Activated naive CD4-positive, alpha-beta T cell treated with anti-CD3 and anti-CD28 coated beads, Interleukin-2, amount 50 U/mL, for 72 hours (primary cell): ENCODE data around the gene FBXO17. TPM values are rescaled to one million over a fixed set of nuclear protein-coding genes. Genes with fewer than 3 reads are reported as not detected.
"Not testable (repeated sequence)": the region's sequence is repeated elsewhere in the genome, so short reads cannot be mapped to it uniquely, and the experiment has no call there.

ENCODE experiments used
- ATAC-seq, 2 donors: fragments of 150-1000 bp; cut with Tn5 transposase; 2 replicates each; pipeline ENCODE4 v1.10.0; 2021; ENCODE audit warnings: mild to moderate bottlenecking in 2 of 2, moderate library complexity in 2 of 2
- DNase-seq, 2 donors: peaks; one replicate each; pipeline ENCODE4 v3.0.0; 2021 to 2022; ENCODE audit warnings: low spot score in 2 of 2
- H3K27ac Mint-ChIP-seq, 2 donors: one replicate each; pipeline ENCODE4 v1.8.0; 2022; ENCODE audit warnings: mild to moderate bottlenecking in 2 of 2, mixed read lengths in 2 of 2
- H3K36me3 Mint-ChIP-seq, 2 donors: one replicate each; pipeline ENCODE4 v1.8.0; 2022; ENCODE audit warnings: mixed read lengths in 2 of 2
- H3K9me3 Mint-ChIP-seq, 2 donors: one replicate each; pipeline ENCODE4 v1.8.0; 2022; ENCODE audit warnings: mixed read lengths in 2 of 2
- total RNA-seq, 2 donors: library from RNA; stranded (reverse); gene quantifications; one replicate each; pipeline ENCODE4 v1.2.3, GENCODE V29; 2022

FBXO17 gene
- total RNA-seq, 2 donors from 2014 or later = 0.10 TPM; not detected in 1

DNA sequence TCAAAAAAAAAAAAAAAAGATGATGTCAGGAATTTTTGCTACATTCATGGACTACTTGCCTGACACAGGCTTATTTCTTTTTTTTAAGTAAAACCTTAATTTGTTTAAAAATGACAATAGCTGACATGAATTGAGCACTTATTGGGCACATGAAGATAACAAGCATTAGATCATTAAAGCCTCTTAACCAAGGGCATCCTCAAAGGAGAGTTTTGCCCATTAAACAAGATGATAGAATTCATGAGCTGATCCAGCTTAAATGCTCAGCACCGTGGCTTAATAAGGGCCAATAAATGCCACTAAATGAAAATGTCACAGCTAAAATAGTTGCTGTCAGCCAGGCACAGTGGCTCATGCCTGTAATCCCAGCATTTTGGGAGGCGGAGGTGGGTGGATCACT lies 19.3 kb downstream of the FBXO17 start:
- no peak for ATAC-seq
- no peaks in the 10 kb centered on the region for H3K36me3 Mint-ChIP-seq
- H3K27ac Mint-ChIP-seq = no peak overlapping the region
- no peaks in the 10 kb centered on the region for H3K9me3 Mint-ChIP-seq
- no peak for DNase-seq

DNA sequence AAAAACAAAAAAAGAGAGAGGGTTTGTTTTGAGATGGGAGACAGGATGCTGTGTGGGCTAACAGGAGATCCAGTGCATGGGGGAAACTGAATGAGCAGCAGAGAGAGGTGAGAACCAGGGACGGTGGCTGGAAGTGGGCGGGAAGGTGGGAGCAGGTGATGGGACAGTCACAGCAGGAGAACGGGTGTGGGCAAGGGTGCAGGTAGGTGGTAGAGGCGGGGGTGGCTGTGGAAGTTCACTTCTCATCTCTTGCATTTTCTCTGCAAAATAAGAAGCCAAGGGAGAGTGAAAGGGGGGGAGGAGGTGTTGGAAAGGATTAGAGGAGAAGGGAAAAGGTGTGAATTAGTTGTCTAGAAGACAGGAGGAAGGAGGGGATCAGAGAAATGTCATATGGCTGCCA lies 21.9 kb downstream of the FBXO17 start:
- DNase-seq (no peak), ATAC-seq (no peak)
- Mint-ChIP-seq H3K27ac (no peak overlapping the region), H3K9me3 (no peaks in the 10 kb centered on the region), H3K36me3 (no peaks in the 10 kb centered on the region)

DNA sequence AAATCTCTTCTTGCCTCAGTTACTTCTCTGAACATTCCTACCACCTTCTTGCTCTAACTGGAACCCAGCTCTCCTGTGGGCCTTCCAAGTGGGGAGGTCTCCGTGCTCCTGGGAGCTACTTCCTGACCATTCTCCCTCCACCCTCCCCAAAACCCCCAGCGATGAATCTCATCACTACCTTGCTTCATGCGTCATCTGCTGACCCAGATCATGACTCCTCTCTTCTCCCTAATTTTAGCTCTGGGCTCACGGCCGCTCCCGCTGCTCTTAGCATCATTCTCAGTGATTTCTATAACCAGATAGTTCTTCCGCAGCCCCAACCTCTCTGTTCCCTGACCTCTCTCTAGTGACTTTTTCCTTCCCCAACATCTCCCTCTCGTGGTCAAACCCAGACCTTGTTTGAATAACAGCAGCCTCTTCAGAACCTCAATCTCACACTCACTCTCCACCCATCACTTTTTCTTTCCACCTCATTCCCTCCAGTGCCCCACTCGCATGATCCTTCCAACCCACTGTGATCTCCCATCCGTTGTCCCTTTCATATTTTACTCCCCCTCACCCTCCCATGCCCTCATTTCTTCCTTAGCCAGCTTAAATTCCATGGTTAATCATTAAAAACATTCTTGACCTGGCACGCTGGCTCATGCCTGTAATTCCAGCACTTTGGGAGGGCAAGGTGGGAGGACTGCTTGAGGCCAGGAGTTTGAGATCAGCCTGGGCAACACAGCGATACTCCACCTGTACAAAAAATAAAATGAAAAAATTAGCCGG lies 23.0 kb downstream of the FBXO17 start:
- Mint-ChIP-seq H3K36me3 (no peaks in the 10 kb centered on the region), H3K9me3 (no peaks in the 10 kb centered on the region), H3K27ac (no peak overlapping the region)
- ATAC-seq (peak in 1 of 2 donors; percentile 37), DNase-seq (peak in 1 of 2 donors; percentile 51)

DNA sequence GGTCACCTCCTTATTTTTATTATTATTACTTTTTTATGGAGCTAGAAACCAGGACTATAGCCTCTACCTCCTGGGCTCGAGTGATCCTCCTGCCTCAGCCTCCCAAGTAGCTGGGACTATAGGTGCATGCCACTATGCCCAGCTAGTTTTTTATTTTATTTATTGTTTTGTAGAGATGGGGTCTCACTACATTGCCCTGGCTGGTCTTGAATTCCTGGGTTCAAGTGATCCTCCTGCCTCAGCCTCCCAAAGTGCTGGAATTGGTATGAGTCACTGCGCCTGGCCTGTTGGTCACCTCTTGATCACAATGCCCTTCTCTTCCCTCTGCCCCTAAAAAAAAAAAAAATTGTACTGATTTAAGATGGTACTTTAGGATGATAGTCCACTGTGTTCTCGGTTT lies 24.4 kb downstream of the FBXO17 start:
- Mint-ChIP-seq H3K9me3 (no peaks in the 10 kb centered on the region), H3K36me3 (no peaks in the 10 kb centered on the region), H3K27ac (no peak overlapping the region)
- DNase-seq (no peak), ATAC-seq (no peak)

DNA sequence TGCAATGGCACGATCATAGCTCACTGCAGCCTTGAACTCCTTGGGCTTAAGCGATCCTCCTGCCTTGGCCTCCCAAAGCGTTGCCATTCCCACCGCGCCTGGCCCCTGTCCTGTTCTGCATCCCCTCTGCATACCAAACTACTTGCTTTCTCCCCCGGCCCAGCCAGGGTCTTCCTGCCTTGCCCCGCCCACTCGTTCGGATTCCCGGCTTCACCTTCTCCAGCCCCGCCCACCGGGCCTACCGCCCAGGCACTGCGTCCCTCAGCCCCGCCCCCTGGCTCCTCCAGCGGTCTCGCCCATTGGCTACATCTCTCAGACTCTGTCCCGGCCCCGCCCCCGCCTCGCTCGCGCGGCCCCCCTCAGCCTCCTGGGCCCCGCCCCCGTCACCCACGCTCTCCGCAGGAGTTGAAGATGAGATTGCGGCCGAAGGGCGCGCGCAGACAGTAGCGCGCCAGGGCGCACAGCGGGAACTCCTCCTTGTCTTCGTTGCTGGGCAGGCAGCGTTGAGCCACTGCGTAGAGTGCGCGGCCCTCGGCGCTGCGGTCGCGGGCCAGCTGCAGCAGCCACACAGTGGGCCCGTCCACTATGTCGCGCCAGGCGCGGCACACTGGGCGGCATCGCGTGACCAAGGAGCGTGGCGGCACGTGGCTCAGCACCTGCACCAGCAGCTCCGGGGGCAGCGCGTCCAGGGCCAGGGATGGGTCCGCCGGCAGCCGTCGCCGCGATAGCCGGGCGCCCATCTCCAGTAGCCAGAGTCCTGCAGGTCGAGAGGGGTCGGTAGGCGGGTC lies 25.8 kb downstream of the FBXO17 start:
- no peak overlapping the region for H3K27ac Mint-ChIP-seq
- peak; percentile 89 to 95 for ATAC-seq

DNA sequence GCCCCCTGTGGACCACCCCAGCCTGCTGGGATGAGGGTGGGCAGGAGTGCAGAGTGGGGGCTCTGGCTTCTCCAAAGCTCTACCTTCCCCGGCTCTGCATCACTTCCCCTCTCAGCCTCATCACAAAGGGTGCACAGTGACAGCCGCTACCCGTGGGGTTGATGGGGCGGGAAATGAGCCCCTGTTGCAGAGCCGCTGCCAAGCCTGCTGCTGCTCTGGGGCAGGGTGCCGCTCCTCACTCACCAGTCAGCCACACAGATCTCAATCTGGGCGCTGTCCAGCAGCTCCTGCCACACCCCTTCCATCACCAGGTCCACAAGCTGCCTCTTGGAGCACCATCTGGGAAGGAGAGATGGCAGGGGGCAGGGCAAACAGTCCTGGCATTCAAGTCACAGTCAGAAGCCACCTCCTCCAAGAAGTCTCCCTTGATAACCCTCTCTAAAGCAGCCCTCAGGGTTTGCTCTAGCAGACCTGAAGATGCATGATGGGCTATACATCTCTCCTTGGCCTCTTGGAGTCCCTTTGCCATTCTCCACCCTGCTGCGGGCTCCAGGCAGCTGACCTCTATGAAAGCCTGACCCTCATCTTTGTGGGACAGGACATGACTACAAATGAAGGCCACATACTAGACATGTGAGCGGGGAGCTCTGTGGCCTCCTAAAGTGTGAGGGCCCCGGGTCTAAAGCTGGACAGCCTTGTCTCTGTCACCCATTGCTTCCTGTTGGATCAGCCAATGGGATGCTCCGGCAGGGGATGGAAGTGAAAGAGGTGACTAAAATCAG lies 29.1 kb downstream of the FBXO17 start:
- Mint-ChIP-seq H3K36me3 (no peaks in the 10 kb centered on the region), H3K27ac (no peak overlapping the region), H3K9me3 (no peaks in the 10 kb centered on the region)
- no peak for DNase-seq
- ATAC-seq = no peak

More for the DNA sequence above, 25.8 kb downstream of the FBXO17 start:
- Mint-ChIP-seq H3K9me3 (no peaks in the 10 kb centered on the region), H3K36me3 (no peaks in the 10 kb centered on the region)
- DNase-seq = peak; percentile 78 to 88

DNA sequence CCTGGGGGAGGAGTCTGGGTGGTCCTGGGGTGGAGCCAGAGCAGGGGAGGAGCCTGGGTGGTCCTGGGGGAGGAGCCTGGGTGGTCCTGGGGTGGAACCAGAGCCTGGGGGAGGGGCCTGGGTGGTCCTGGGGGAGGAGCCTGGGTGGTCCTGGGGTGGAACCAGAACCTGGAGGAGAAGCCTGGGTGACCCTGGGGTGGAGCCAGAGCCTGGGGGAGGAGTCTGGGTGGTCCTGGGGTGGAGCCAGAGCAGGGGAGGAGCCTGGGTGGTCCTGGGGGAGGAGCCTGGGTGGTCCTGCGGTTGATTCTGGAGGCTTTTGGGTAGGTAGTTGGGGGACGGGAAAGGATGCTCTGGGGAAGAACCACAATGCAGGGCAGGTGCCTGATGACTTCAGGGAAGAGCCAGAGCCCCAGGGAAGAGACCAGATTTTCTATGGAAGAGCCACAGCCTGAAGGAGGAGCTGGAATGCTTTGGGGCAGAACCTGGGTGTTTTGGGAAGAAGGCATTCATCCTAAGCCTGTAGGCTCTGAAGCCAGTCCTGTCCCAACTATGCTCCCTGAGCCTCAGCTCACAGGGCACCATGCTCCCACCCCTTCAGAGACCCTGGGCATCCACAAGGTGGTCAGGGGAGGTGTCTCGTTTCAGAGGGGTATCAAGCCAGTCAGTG lies 29.8 kb downstream of the FBXO17 start:
- H3K9me3 Mint-ChIP-seq = no peaks in the 10 kb centered on the region
- DNase-seq (no peak), ATAC-seq (no peak)
- no peaks in the 10 kb centered on the region for H3K36me3 Mint-ChIP-seq
- H3K27ac Mint-ChIP-seq = no peak overlapping the region

DNA sequence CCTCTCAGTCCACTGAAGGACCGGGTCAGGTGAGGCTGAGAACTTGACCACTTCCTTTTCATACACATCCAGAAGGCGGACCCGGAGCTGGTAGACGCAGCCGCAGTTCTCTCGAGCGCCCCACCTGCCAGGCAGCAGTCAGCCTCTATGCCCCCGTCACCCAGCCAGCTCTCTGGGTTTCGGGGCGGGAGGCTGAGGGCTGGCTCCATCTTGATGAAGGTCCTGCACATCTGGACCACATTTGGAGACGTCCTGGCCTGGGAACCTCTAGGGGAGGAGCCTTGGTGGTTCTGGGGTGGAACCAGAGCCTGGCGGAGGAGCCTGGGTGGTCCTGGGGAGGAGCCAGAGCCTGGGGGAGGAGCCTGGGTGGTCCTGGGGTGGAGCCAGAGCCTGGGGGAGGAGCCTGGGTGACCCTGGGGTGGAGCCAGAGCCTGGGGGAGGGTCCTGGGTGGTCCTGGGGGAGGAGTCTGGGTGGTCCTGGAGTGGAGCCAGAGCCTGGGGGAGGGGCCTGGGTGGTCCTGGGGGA lies 30.5 kb downstream of the FBXO17 start:
- ATAC-seq = no peak
- H3K36me3 Mint-ChIP-seq = no peaks in the 10 kb centered on the region
- DNase-seq = no peak
- H3K9me3 Mint-ChIP-seq = no peaks in the 10 kb centered on the region
- H3K27ac Mint-ChIP-seq = no peak overlapping the region

DNA sequence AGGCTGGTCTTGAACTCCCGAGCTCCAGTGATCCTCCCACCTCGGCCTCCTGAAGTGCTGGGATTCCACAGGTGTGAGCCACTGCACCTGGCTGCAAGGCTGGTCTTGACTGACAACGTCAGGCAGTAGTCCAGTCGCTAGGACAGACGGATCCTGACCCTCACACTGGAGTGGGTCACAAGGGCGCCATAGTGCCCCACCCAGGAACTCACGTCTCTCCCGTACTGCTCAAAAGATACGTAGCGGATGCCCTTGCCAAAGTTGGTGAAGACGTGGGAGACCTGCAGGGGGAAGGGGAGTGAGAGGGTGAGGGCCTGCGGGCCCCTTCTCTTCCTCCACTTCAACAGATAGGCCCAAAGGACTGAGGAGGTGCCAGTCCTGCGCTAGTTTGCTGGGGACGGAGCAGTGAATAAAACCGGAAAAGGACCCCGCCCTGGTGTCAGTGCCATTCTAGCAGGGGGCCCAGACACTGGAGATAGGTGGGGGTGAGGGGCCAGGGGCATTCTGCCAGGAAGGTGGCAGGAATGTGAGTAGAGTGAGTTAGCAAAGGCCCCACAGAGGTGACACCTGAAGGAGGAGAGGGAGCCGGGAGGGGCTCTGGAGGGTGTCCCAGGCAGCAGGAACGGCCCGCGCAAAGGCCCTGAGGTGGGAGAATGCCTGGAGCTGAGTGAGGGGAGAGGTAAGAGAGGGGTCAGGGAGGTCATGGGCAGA lies 32.9 kb downstream of the FBXO17 start:
- Mint-ChIP-seq H3K27ac (no peak overlapping the region), H3K9me3 (no peaks in the 10 kb centered on the region), H3K36me3 (no peaks in the 10 kb centered on the region)
- DNase-seq = no peak
- no peak for ATAC-seq

DNA sequence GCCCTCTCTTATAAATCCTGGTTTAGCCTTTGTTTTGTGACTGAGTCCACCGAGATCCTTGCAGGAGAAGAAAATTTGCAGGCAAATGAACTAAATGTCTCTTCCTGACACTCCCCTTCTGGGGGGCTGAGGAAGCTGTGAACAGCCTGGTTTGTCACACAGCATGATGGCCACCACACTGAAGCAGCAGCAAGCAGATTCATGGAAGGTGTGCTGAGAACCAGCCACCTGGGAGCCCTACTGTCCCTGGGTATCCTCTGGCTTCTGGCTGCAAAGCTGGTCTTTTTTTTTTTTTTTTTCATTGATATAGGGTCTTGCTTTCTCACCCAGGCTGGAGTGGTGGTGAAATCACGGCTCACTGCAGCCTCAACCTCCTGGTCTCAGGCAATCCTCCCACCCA lies 33.6 kb downstream of the FBXO17 start:
- H3K36me3 Mint-ChIP-seq = no peaks in the 10 kb centered on the region
- no peak overlapping the region for H3K27ac Mint-ChIP-seq
- DNase-seq = no peak
- ATAC-seq = no peak
- H3K9me3 Mint-ChIP-seq = no peaks in the 10 kb centered on the region

DNA sequence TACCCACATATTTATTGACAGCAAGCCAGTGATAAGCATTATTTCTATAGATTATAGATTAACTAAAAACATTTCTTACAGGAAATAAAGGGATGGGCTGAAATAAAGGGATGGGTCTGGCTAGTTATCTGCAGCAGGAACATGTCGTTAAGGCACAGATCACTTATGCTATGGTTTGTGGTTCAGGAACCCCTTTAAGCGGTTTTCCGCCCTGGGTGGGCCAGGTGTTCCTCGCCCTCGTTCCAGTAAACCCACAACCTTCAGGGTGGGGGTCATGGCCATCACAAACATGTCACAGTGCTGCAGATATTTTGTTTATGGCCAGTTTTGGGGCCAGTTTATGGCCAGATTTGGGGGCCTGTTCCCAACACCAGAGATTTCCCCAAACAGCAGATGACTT lies 34.1 kb downstream of the FBXO17 start:
- DNase-seq, H3K36me3 Mint-ChIP-seq, ATAC-seq, H3K9me3 Mint-ChIP-seq: not testable (repeated sequence)
- H3K27ac Mint-ChIP-seq = peak overlapping the region in 1 of 2 donors; percentile 24

DNA sequence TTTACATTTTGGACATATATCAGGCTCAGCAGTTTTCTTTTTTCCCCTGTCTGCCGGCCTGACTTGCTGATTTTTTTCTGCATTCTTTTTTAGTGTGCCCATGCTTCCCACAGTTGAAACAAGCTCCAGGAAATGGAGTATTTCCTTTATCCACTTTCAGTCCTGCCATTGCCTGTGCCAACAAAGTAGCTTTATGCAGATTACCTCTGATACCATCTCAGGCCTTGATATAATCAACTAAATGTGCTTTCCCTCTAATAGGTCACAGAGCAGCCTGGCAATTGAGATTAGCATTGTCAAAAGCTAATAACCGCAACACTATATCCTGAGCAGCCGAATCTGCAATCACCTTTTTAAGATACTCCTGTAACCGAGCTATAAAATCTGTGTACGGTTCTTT lies 35.6 kb downstream of the FBXO17 start:
- DNase-seq (no peak), ATAC-seq (no peak)
- Mint-ChIP-seq H3K27ac (no peak overlapping the region), H3K9me3 (no peaks in the 10 kb centered on the region), H3K36me3 (peaks cover under 1 to 7% of the 10 kb centered on the region in 2 donors)

DNA sequence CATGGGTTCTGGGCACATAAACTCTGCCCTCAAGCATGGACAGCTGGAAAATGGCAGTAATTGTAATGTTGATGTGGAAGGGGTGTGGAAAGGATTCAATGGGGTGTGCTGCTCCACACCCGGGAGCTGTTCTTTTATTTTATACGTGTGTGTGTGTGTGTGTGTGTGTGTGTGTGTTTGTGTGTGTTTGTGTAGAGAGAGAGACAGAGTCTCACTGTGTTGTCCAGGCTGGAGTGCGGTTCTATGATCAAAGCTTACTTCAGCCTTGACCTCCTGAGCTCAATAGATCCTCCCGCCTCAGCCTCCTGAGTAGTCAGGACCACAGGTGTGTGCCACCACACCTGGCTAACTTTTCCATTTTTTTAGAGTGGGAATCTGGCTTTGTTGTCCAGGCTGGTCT lies 42.0 kb downstream of the FBXO17 start:
- Mint-ChIP-seq H3K9me3 (no peaks in the 10 kb centered on the region), H3K36me3 (peaks cover 29 to 40% of the 10 kb centered on the region in 2 donors), H3K27ac (no peak overlapping the region)
- ATAC-seq (no peak), DNase-seq (no peak)

DNA sequence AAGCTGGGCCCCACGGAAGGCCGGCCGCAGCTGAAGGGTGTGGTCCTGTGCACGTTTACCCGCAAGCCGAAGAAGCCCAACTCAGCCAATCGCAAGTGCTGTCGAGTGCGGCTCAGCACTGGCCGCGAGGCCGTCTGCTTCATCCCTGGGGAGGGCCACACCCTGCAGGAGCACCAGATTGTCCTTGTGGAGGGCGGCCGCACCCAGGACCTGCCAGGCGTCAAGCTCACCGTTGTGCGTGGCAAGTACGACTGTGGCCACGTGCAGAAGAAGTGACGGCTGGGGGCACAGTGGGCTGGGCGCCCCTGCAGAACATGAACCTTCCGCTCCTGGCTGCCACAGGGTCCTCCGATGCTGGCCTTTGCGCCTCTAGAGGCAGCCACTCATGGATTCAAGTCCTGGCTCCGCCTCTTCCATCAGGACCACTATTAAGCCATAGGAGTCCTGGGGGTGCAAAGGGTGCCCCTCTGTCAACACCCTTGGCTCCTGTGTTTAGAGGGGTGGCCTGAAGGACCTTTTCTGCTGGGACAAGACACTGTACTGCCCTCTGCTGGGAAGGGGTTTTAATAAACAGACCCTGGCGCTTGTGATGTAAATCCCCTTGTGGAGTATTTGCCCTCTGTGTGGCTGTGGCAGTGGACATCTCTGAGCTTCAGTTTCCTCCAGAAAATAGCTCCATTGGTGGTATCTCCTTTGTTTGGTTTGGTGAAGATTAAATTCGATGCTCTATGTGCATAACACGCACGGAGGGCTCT lies 42.9 kb downstream of the FBXO17 start:
- Mint-ChIP-seq H3K9me3 (no peaks in the 10 kb centered on the region), H3K27ac (no peak overlapping the region), H3K36me3 (peaks cover 29 to 40% of the 10 kb centered on the region in 2 donors)
- no peak for ATAC-seq
- peak in 1 of 2 donors; percentile 49 for DNase-seq

DNA sequence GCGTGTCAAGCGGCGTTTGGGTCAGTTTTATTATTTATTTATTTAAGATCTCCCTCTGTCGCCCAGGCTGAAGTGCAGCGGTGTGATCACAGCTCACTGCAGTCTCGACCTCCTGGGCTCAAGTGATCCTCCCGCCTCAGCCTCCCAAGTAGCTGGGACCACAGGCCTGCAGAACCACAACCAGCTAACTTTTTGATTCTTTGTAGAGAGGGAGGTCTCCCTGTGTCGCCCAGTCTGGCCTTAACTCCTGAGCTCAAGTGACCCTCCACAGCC lies 44.1 kb downstream of the FBXO17 start:
- DNase-seq (no peak), ATAC-seq (no peak)
- Mint-ChIP-seq H3K27ac (peak overlapping the region; percentile 99), H3K9me3 (no peaks in the 10 kb centered on the region), H3K36me3 (peaks cover 29 to 40% of the 10 kb centered on the region in 2 donors)
